NCI-H1417 (cell line): ENCODE data around the gene PLB1.

Source experiments
- DNase-seq, 3 experiments: peaks; one replicate each; lab custom pipeline; 2025; lab: John Stamatoyannopoulos, UW

Gene PLB1

DNA sequence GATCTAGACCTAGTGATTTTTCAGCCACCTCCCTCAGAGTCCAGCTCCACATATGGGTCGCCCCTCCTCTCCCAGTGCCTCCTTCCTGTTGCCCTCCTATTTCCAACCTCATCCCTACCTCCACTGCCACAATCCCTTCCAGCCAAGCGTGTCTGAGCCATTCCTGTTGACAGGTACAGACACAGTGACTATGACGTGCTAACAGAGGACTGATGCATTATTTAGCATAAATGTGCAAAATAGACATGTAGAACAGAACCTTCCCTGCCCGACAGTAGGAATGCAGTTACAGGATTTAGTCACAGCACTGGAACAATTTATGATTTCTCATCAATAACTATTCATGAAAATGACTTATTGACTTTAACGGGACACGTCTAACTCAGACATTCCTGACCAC is 171.4 kb downstream of the PLB1 start:
- DNase-seq = no peak

DNA sequence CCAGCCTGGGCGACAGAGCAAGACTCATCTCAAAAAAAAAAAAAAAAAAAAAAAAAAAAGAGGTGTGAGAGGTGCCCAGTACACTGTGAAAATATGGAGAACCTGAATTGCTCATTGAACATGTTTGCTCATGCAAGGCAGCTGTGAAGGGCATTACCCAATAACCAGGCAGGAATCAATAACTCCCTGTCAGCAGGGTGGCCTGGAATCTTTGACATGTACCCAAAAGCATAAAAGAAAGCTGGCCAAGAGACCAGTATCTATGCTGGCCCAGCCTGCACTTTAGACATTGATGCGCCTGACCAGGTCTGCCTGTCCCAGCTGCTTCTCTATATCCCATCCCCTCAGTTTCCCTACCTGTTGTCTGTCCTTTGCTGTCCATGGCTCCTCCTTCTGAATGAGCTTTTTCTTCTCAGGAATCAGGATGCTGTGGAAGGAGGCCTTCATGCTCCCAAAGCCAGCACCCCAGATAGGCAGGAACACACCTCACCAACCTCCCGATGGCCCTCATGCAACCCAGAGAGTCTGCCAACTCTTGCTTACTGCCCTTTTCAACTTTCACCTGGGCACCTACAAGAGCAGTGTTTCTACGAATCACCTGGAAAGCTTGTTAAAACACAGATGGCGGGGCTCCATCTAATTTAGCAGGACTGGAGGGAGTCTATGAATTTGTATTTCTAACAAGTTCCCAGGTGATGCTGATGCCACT is 172.4 kb downstream of the PLB1 start:
- no peak for DNase-seq

DNA sequence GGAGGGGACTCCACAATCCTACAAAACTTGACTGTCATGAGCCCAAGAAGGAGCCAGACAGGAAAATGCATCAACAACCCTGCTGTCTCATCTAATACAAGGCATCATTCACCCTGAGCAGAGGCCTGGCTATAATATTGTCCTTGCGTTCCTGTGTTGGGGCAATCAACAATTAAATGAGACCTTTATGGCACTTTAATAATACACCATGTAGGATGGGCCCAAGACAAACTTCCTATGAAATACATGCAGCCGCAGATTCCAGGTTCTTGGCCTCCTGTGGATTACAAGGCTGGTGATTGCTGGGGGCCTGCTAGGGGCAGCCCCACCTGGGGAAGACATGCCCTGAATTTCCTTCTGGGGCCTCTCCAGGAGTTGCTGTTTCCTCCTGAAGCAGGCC is 173.0 kb downstream of the PLB1 start:
- no peak for DNase-seq

DNA sequence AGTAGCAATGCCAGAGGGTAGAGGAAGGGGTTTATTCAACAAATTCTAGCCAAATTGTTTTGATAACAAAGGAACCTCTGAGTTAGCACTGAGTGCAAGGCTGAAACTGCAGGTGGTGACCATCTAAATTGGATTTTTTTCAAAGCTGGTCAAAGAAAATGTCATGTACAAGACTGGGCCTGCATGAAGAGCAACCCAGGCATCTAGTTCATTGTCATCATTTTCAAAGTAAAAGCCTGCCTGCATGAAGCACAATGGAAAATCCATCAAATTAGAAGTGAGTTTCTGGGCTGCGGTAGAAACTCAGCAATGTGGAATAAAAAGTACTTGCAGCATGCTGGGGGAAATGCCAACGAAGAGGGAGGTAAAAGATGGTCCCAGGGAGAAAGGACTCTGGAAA is 175.0 kb downstream of the PLB1 start:
- DNase-seq = peak in 1 of 3 experiments; percentile 8

DNA sequence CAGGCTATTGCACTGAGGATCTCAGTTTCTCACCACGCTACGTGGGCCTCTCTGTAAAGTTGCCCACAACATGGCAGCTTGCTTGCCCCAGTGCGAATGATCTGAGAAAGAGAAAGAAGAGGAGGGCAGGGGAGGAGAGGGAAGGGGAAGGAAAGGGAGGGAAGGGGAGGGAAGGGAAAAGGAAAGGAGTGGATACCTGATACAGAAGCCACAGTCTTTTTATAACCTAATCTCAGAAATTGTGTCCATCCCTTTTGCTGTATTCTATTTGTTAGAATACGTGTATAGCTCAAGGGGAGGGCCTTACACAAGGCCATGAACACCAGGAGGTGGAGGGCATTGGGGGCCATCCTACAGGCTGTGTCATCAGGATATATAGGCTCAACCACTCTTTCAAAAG is 177.5 kb downstream of the PLB1 start:
- no peak for DNase-seq

DNA sequence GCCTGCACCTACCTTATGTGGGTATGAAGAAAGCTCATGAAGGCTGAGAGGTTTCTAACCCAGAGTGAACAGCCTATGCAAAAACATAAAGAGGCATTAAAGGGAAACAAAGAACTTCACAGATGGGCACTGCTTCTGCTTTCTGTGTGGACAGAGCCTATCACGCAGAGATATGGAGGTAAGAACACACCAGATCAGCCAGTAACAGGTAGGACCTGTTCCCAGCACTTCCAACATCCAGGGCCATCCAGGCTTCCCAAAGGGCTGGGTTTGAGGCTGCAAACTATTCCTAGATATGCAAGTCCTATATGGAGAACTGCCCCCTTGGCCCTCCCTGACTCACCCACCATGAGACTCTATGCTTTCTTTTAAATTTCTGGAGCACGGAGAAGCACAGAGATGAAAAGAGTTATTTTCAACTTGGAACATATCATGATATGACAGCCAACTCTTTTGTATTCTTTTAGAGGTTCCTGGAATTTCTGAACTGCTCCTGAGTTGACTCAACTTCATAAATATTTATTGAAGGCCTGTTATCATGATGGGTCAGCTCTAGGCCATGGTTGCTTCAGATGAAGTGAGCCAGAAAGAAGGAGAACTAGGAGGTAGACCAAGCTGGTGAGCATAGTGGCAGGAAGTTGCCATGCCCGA is 178.3 kb downstream of the PLB1 start:
- no peak for DNase-seq

DNA sequence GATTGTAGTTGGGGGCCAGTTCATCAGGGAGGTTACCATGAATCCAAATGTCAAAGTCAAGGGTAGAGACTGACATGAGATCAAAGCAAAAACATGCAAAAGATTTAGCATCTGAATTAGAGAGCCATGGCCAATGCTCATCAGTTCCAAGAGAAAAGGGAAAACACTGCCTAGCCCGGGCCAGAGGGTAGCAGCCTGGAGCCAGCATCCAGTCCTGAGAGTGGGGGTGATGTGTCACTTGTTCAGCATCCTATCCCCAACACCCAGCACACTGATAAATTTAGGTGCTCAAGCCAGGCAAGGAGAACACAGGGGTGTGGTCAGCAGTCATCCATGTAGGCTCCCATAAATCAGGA is 178.8 kb downstream of the PLB1 start:
- no peak for DNase-seq

DNA sequence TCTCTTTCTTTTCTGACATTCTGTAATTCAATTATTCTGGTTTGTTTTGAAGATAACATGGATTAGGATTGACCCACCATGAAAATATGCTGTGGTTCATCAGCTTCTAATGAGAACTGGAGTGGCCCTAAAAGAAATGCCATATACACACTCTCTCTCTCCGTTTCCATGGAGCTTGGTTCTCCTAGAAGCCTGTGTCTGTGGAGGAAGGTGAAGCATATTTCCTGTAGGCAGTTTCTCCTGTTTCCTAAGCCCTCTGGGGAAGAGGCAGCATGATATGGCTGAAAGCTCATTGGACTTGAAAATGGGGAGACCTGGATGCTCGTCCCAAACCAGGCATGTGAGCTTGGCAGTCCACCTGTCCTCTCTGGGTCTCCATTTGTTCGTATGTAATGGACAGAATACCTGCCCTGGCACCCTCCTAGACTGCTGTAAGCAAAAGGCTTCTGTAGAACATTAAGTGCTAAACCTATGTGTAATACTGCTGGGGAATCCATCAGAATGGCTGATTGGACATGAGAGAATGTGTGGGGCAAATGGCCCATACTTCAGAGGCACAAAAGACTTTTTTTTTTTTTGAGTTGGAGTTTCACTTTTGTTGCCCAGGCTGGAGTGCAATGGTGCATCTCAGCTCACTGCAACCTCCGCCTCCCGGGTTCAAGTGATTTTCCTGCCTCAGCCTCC is 180.4 kb downstream of the PLB1 start:
- DNase-seq = peak in 1 of 3 experiments; percentile 34

DNA sequence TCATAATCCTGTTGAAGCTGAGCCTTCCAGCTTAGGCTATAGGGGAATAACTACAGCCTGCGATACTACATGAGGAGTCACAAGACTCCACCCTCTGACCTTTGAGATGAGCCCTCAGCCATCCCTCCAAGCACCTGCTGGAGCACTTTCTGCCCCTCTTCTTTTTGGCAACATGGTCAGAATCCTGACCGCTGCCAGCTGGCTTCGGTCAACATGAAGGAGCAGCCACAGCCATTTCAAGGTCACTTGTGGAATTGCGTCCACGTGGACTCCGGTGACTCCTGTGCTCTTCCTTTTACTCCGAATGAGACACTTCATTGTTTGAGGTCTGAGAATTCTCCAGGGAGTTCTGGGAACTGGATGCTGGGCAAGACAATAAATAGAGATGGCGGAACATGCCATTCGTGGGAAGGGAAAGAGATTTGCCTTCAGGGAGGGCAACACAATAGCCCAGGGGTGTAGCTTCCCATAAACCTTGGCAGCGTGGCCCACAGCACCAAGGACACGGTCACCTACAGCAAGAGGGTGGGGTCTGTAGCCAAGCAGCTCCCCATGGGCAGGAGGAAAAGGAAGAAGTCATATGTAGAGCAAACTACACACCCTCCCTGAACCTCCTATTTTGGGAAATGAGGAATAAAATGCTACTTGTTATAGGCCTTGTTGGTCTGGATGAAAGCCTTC is 182.5 kb downstream of the PLB1 start:
- peak in 1 of 3 experiments; percentile 46 for DNase-seq

DNA sequence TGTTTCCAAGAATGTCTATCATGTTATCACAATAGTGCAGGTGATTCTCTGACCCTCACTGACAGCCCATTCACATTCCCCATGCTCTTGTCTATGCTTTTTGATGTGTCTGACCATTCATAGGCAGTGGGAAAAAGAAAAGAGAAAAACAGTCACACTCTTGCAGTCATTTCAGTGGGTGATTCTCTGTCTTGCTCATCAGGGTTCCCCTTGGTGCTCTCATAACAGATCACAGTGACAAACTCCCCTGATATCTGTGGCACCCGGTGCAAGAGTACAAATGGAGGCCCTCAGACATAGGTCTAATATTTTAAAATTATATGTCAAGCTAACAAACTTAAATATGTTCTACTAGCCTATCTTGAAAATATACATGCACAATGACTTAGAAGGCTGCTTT is 183.1 kb downstream of the PLB1 start:
- DNase-seq = no peak

DNA sequence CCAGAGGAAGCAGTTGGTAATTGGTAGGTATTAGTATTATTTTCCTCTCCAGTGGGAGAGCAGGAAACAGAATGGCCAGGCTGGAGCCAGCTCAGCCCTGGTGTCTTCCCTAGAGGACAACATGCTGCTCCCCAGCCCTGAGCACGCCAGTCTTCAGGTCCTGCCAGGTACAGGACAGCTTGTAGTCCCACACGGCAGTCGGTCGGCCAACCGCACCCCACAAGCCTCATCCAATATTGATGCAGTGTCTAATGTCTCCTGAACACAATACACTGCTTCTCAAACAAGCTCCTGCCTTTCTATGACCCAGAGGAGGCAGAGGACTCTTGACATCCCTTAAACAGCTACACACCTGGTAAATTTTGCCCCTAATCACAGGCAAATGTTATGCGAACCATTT is 184.8 kb downstream of the PLB1 start:
- peak in 1 of 3 experiments; percentile 38 for DNase-seq

DNA sequence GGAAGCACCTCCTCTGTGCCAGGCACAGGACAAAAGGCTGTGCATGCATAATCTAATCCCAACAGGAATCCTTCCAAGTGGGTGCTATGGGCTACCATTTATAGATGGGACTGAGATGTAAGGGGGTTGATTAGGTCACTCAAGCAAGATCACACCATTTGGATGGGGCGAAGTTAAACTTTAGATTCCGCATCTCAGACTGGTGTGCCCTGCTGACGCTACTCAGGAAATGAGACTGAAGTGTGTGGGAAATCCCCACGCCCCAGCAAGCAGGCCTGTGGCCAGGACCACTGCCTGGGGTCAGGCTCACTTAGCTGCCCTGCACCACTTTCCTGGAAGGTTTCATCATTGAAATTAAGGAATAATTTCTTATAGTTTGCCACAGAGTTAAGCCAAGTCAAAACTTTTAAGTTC is 185.3 kb downstream of the PLB1 start:
- peak in 1 of 3 experiments; percentile 45 for DNase-seq

DNA sequence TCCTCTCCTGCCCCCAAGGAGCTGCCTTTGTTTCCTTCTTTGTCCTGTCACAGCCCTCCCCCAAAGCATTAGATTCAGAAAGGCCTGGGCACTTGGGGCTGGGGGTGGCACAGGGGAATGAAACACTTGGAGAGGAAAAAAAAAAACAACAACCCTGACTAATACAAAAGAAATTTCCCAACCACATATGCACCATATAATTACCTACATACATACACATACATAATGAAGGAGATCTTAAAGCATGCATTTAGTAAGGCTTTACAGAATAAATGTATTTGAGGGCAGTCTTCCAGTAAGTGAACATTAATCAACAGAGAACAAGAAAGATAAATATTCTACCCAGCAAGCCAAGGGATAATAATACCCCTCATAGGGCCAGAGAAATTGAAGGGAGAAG is 185.7 kb downstream of the PLB1 start:
- DNase-seq = peak in 2 of 3 experiments; percentile 51 to 71

DNA sequence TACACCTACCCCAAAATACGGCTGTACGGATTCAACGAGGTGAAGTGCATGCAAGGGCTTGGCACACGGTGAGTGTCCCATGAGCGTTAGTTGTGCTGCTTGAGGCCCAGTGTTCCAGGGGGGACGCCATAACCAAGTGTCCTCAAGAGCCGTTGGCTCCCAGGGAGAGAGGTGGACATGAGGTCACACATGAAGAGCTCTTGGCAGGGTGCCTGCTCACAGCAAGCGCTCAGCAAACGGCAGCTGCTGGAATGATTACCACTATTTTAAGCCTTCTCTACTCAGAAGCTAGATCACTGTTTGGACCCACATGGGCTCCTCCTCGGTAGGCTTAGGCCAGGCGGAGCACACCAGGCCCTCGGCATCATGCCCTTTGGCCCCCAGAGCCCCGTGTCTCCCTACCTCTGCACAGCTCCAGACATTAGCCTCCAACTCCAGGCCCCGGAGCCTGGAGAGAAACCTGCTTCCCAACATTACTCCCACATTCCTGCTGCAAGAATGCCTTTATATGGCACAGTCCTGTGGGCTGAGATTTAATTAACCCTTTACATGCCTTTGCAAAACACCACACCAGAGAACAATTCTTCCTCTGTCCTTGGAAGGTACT is 187.3 kb downstream of the PLB1 start:
- DNase-seq = peak; percentile 26 to 75 (median 70)

DNA sequence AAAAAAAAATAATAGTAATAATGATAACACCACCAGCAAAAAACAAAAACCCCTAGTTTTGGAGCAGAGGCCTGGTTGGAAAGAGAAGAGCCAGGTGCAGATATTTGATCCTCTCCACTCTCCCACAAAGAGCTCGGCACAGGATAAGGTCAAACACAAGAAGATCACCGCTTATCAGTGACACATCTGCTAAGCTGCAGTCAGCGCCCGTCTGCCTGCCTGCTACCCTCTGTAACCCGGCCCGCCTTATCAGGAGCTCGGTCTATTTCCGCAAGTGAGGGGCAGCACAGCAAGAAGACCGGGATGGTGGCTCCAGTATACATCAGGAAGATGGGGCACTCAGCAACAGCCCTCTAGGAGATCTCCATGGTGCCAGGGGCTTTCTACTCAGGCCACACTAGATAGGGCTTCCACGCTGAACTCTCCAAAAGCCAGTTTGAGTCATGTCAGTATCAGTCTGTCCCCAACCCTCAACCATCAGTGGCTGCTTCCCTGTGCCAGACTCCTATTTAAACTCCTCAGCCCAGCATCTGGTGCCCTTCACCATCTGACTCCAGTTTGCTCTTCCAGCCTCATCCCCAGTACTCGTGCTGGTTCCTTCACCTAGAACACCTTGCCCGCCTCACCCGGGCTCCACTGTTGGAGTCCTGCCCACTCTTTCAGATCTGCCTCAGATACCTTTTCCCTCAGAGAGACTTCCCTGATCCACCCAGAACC is 188.4 kb downstream of the PLB1 start:
- peak in 1 of 3 experiments; percentile 58 for DNase-seq

DNA sequence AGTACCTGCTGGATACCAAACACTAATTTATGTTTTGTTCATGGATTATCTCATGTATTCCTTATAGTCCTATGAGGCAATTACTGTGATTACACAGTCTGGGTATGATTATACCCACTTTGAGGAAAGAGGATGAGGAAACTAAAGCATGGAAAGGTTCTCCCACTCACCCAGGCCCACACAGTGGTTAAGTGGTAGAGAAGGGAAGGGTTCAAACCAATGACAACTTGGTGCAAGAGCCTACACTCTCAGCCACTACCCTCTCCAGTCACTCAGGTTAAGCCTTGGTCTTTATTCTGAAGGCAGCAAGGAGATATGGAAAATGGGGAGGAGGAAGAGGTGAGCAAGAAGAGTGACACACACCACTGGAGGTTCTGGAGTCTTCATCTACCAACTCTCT is 191.3 kb downstream of the PLB1 start:
- no peak for DNase-seq

DNA sequence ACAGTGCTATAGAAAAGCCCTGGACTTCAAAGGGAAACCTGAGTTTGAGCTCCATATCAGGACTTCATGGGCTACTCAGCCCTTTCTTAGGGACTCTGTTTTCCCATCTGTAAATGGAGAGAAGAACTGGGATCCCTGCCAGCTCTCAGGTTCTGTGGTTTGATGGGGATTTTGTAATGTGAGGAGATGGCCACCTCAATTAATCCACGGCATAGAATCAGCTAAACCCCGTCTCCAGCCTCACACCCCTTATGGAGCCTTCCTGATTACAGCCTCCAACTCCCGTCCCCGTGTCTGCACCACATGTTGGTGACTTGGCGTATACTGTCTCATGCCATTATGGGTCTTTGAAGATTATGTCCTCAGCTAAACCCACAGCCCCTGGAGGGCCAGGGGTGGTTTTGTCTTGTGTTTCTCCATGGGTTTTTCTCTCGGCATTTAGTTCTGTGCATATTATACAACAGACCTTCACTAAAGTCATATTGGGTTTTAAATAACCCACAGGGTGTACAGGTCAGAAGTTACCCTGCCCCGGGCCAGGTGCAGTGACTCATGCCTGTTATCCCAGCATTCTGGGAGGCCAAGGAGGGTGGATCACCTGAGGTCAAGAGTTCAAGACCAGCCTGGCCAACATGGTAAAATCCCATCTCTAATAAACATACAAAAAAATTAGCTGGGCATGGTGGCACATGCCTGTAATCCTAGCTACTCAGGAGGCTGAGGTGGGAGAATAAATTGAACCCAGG is 192.0 kb downstream of the PLB1 start:
- DNase-seq = no peak

DNA sequence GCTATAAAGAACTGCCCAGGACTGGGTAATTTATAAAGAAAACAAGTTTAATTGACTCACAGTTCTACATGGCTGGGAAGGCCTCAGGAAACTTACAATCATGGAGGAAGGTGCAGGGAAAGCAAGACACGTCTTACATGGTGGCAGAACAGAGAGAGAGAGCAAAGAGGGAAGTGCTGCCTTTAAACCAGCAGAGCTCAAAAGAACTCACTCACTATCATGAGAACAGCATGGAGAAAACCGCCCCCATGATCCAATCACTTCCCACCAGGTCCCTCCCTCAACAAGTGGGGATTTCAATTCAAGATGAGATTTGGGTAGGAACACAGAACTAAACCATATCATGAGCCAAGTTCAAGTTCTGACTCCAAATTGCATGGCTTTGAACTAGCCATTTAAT is 193.0 kb downstream of the PLB1 start:
- DNase-seq = no peak

DNA sequence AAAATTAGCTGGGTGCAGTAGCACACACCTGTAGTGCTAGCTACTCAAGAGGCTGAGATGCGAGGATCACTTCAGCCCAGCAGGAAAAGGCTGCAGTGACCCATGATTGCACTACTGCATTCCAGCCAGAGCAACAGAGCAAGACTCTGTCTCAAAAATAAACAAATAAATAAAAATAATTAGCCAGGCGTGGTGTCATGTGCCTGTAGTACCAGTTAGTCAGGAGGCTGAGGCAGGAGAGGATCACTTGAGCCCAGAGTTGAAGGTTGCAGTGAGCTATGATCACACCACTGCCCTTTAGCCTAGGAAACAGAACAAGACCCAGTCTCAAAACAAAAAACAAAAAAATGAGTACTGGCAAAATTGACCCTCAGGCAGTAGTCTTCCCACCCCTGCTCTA is 193.9 kb downstream of the PLB1 start:
- no peak for DNase-seq

DNA sequence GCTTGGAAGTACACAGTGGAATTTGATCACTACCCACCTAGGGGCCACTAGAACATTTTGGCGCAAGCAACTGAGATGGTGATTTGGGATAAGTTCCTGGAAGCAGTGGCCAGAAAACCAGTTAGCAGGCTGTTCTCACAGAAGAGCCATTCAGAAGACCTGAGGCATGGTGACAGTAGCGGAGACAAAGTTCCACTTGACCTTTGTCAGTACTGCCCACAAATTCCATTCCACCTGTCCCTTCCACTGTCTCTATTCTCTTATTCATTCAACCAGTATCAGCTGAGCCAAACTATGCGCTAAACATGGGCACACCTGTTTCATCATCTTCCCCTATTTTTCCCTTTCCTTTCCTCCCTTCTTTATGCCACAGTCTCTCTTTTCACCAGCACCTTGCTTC is 196.6 kb downstream of the PLB1 start:
- no peak for DNase-seq

DNA sequence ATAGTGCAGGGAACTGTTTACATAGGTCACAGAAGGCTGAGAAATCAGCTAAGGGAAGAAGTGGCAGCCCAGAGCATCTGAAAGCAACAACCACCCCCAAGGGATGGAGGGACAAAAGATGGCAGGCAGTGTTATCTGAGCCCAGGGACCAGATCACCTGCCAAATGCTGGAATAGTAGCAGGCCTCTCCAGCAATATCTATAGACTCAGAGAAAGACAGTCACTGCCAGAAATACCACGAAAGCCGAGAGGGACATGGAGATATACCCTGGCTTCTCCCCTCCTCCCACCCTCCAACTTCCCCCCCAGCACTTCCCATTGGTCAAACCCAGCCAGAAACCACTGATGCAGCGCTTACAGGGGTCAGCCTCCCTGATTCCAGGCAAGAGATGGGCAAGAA is 197.4 kb downstream of the PLB1 start:
- DNase-seq = no peak
